Fibroblast of lung (primary cell): ENCODE measurements around the gene BCKDK. TPM values are rescaled to one million over a fixed set of nuclear protein-coding genes. Genes with fewer than 3 reads are reported as not detected.

ENCODE experiments used
- DNase-seq, 2 donors: peaks; one replicate each; pipeline versions ENCODE4 v3.0.0 to v3.0.0-alpha.2; 2010; ENCODE audit warnings: low read depth in 2 of 2
- H2AFZ ChIP-seq: 2 replicates; pipeline ENCODE4 v1.5.1; 2012; ENCODE audit warnings: low read length, control low read depth, inconsistent platforms
- H3K27ac ChIP-seq: 2 replicates; pipeline ENCODE4 v1.5.1; 2011; ENCODE audit warnings: low read length, control low read depth; ENCODE audit not compliant: insufficient read depth
- H3K27me3 ChIP-seq: 2 replicates; pipeline ENCODE4 v1.5.1; 2011; ENCODE audit warnings: mild to moderate bottlenecking, low read length; ENCODE audit not compliant: control insufficient read depth, insufficient read depth
- H3K36me3 ChIP-seq: 2 replicates; pipeline ENCODE4 v1.5.1; 2011; ENCODE audit warnings: low read length; ENCODE audit not compliant: control insufficient read depth, insufficient read depth
- H3K4me1 ChIP-seq: 2 replicates; pipeline ENCODE4 v1.5.1; 2011; ENCODE audit warnings: low read length; ENCODE audit not compliant: control insufficient read depth, insufficient read depth; ENCODE audit errors: extremely low read depth
- H3K4me2 ChIP-seq: 2 replicates; pipeline ENCODE4 v1.5.1; 2011; ENCODE audit warnings: low read length, control low read depth; ENCODE audit not compliant: insufficient read depth; ENCODE audit errors: extremely low read depth
- H3K4me3 ChIP-seq, 4 experiments: fragments of 200-600 bp in 1 of 4; sonication (generic) in 1 of 4; replicated peaks in 1 of 4; 2 replicates each; pipeline ENCODE4 v1.5.1; 2011 to 2016; ENCODE audit warnings: low read length in 4 of 4, low read depth in 3 of 4, mild to moderate bottlenecking in 3 of 4, control low read depth in 2 of 4, inconsistent platforms in 1 of 4, mixed read lengths in 1 of 4; ENCODE audit not compliant: insufficient read depth in 1 of 4; ENCODE audit errors: control extremely low read depth in 1 of 4
- H3K79me2 ChIP-seq: 2 replicates; pipeline ENCODE4 v1.5.1; 2012; ENCODE audit warnings: mild to moderate bottlenecking, low read length, inconsistent platforms; ENCODE audit not compliant: control insufficient read depth, insufficient read depth
- H3K9ac ChIP-seq: 2 replicates; pipeline ENCODE4 v1.5.1; 2011; ENCODE audit warnings: mild to moderate bottlenecking, low read length, control low read depth; ENCODE audit not compliant: insufficient read depth
- H3K9me3 ChIP-seq: 2 replicates; pipeline ENCODE4 v1.5.1; 2012; ENCODE audit warnings: low read depth, low read length; ENCODE audit not compliant: control insufficient read depth, insufficient read depth
- H4K20me1 ChIP-seq: 2 replicates; pipeline ENCODE4 v1.5.1; 2011; ENCODE audit warnings: low read length; ENCODE audit not compliant: control insufficient read depth, insufficient read depth; ENCODE audit errors: extremely low read depth
- EZH2 ChIP-seq: IDR thresholded peaks from 2 replicates; pipeline ENCODE4 v1.5.1; 2012; ENCODE audit warnings: low read length, control low read depth, mild to moderate bottlenecking; ENCODE audit errors: missing control alignments
- polyA plus RNA-seq, 2 donors: library from polyadenylated mRNA; depleted of rRNA in 1 of 2; stranded (reverse) in 1 of 2; unstranded in 1 of 2; fragments of >200 nt; gene quantifications; 2 replicates each; pipeline ENCODE4 v1.2.1, GENCODE V29; 2011 to 2012; ENCODE audit warnings: missing spikeins in 1 of 2
- total RNA-seq: library from RNA; depleted of rRNA; stranded (reverse); fragments of >200 nt; gene quantifications from 2 replicates; pipeline ENCODE4 v1.2.1, GENCODE V29; 2014
- TF ChIP-seq, protein P1 (sequence below), 2 donors: IDR thresholded peaks in 1 of 2; conservative IDR thresholded peaks in 1 of 2; 1 replicate in 1 of 2; 2 replicates in 1 of 2; pipeline ENCODE4 v1.5.1; 2011 to 2012; ENCODE audit warnings: low read length in 2 of 2, control low read depth in 1 of 2, inconsistent platforms in 1 of 2, low read depth in 1 of 2, mild to moderate bottlenecking in 1 of 2

The BCKDK gene
- total and polyA plus RNA-seq, 2 donors (not counting 1 experiment from before 2014, with no cell fraction given): 18.5 to 34.8 TPM

DNA sequence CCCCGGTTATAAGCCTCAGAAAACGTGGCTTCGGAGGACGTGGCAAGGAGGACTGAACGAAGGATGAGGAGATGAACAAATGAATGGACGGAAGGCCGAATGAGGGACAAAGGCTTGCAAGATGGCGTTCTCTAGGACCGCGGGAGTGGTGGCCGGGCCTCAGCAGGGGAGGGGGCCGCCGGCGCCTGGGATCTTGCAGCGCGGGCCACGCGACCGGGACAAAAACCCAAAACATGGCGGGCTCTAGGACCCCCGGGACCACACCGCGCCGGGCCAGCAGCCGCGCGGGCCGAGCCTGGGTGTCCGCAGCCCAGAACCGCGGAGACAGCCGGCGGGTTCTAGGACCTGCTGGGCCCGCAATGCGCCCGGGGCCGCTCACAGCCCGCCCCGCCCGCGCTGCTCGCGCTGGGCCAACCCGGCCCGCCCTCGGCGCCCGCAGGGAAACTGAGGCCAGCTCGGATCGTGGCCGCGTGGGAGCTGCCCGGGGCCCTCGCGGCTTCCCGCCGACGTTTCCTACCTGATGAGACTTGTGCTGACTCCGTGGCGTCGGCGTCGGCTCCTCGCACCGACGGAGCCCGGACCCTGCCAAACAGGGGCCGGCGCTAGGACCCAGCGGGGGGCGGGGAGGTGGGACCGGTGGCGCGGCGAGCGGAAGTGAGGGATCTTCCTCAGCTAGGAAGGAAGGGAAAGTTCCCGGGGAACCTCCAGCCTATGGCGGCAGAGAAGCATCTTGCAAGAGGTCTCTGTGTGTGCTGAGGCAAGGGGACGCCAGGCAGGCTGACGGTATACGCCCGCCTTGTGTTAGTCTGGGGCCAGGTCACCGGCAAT, 34.8 kb upstream of the BCKDK start:
- Histone ChIP-seq H3K79me2 (peaks cover 74% of the 10 kb centered on the region), H4K20me1 (no peaks in the 10 kb centered on the region), H3K9me3 (no peaks in the 10 kb centered on the region), H3K4me2 (peak overlapping the region; percentile 95), H3K4me1 (no peaks in the 10 kb centered on the region), H3K27ac (peak overlapping the region; percentile 97), H3K4me3 (peak overlapping the region; percentile 77 to 95 (median 90)), H3K36me3 (peaks cover 16% of the 10 kb centered on the region), H3K9ac (peak overlapping the region; percentile 96), H2AFZ (peak overlapping the region; percentile 61), H3K27me3 (no peaks in the 10 kb centered on the region)
- TF ChIP-seq, protein P1, sequence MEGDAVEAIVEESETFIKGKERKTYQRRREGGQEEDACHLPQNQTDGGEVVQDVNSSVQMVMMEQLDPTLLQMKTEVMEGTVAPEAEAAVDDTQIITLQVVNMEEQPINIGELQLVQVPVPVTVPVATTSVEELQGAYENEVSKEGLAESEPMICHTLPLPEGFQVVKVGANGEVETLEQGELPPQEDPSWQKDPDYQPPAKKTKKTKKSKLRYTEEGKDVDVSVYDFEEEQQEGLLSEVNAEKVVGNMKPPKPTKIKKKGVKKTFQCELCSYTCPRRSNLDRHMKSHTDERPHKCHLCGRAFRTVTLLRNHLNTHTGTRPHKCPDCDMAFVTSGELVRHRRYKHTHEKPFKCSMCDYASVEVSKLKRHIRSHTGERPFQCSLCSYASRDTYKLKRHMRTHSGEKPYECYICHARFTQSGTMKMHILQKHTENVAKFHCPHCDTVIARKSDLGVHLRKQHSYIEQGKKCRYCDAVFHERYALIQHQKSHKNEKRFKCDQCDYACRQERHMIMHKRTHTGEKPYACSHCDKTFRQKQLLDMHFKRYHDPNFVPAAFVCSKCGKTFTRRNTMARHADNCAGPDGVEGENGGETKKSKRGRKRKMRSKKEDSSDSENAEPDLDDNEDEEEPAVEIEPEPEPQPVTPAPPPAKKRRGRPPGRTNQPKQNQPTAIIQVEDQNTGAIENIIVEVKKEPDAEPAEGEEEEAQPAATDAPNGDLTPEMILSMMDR (conservative IDR thresholded peaks at IDR 0.05 in 1 of 2, IDR thresholded peaks at IDR 0.05 in 1 of 2; ENCODE audit: low read depth in 1 of 2, low read length in 2 of 2): no peak
- TF ChIP-seq EZH2: no peak
- DNase-seq: peak; percentile 91 to 94

DNA sequence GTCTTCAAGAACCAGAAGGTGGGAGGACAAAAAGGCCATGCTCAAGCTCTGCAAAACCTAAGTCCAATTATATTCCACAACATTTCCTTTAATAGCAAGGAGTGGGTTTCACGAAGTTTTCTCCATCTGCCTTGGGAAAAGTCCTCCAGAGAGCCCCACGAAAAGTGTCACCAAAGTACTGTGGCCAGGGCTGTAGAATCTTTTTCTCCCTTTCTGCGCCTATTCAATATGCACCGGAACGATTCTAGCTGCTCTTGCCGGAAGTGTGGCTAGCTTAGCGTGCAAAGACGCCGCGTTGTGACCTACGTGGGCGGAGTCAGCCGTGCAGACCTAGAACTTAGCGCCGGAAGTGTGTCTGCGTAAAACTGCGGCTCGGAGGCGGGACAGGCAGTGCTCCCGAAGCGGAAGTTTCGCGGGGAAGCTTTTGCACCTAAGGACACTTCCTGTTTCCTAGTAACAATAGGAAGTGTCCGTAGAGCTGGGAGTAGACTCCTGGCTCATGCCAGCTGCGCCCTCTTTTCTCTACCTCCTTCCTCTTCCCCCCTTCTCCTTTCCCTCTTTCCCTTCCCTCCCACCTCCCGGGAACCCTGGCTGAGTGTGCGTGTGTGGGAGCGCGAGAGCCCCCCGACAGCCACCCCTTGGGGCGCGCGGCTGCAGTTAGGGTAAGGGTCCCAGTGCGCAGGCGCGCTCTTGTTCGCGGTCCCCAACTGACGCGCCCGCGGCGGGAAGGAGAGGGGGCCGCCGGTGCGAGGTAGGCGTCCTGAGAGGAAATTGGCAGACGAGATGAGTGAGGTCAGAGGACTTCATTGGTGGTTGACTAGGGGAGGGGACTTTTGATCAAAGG, 34.0 kb upstream of the BCKDK start, which contains the start of the genes ZNF646 and ZNF668:
Gene ZNF646 (plus strand): TSS at position 453 of the 844 bp plus-strand sequence. CDS start 1,903 bp downstream, outside the sequence.
Gene ZNF668 (minus strand): TSS at position 271 of the 844 bp plus-strand sequence. CDS start 9,781 bp downstream, outside the sequence.
- Histone ChIP-seq H2AFZ (peak within 1 kb of the TSS; percentile 61), H3K9ac (peak within 1 kb of the TSS; percentile 96), H3K27ac (peak within 1 kb of the TSS; percentile 97), H3K4me2 (peak within 1 kb of the TSS; percentile 95), H3K4me3 (peak within 1 kb of the TSS; percentile 77 to 95 (median 90)), H3K36me3 (peaks cover 23% of the 10 kb centered on the region), H3K27me3 (no peaks in the 10 kb centered on the region), H3K79me2 (peaks cover 72% of the 10 kb centered on the region), H4K20me1 (no peaks in the 10 kb centered on the region), H3K4me1 (no peaks in the 10 kb centered on the region), H3K9me3 (no peaks in the 10 kb centered on the region)
- DNase-seq: peak; percentile 99 to 100
- TF ChIP-seq EZH2: no peak
- TF ChIP-seq, protein P1 (conservative IDR thresholded peaks at IDR 0.05 in 1 of 2, IDR thresholded peaks at IDR 0.05 in 1 of 2; ENCODE audit: low read depth in 1 of 2, low read length in 2 of 2): no peak

DNA sequence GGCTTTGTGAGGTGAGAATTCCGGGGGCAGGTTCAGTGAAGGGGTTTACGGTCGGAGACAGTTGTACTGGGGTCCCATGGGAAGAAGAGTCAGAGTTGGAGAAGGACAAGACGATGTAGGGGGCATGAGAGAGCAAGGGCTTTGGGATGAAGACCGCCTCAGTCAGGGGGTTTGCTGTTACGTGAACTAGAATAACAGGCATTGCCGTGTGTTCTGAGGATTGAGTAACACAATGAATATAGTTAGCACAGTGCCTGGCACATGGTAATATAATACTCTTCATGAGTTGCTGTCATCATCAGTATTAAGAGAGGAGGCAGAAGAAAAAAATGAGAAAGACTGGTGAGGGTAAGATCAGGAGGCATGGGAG, 33.4 kb upstream of the BCKDK start:
- H3K79me2 ChIP-seq: peaks cover 70% of the 10 kb centered on the region
- H3K9me3 ChIP-seq: no peaks in the 10 kb centered on the region
- no peaks in the 10 kb centered on the region for H4K20me1 ChIP-seq
- H3K4me3 ChIP-seq: peak overlapping the region; percentile 77 to 95 (median 88)
- peak overlapping the region; percentile 97 for H3K27ac ChIP-seq
- no peak for TF ChIP-seq EZH2
- TF ChIP-seq, protein P1 (conservative IDR thresholded peaks at IDR 0.05 in 1 of 2, IDR thresholded peaks at IDR 0.05 in 1 of 2; ENCODE audit: low read depth in 1 of 2, low read length in 2 of 2): peak in 1 of 2 donors; percentile 19
- H3K9ac ChIP-seq: peak overlapping the region; percentile 88
- no peaks in the 10 kb centered on the region for H3K27me3 ChIP-seq
- peaks cover 28% of the 10 kb centered on the region for H3K36me3 ChIP-seq
- H2AFZ ChIP-seq: no peak overlapping the region
- no peak for DNase-seq
- H3K4me2 ChIP-seq: peak overlapping the region; percentile 82
- H3K4me1 ChIP-seq: no peaks in the 10 kb centered on the region
